Smooth muscle cell (in vitro differentiated cells): Measurements from ENCODE around the gene VGLL4. TPM values are rescaled to one million over a fixed set of nuclear protein-coding genes. Genes with fewer than 3 reads are reported as not detected.

ENCODE experiments used
- DNase-seq: peaks from one replicate; lab custom pipeline; 2025; ENCODE audit not compliant: unreplicated experiment; lab: John Stamatoyannopoulos, UW
- H2AFZ ChIP-seq: fragments of 200-600 bp; sonication (generic); 2 replicates; pipeline ENCODE4 v1.6.0; 2016; ENCODE audit warnings: antibody characterized with exemption, low read depth, mild to moderate bottlenecking
- H3F3A ChIP-seq: fragments of 200-600 bp; sonication (generic); 2 replicates; pipeline ENCODE4 v1.6.0; 2017; ENCODE audit warnings: antibody characterized with exemption, low read depth
- H3K27ac ChIP-seq: fragments of 200-600 bp; sonication (generic); 2 replicates; pipeline ENCODE4 v1.5.1; 2016; ENCODE audit warnings: low read depth, mild to moderate bottlenecking
- H3K27me3 ChIP-seq: fragments of 200-600 bp; sonication (generic); 2 replicates; pipeline ENCODE4 v1.6.1; 2016; ENCODE audit warnings: low read depth, mild to moderate bottlenecking
- H3K36me3 ChIP-seq: fragments of 200-600 bp; sonication (generic); 2 replicates; pipeline ENCODE4 v1.5.1; 2016; ENCODE audit warnings: low read depth
- H3K4me1 ChIP-seq: fragments of 200-600 bp; sonication (generic); 2 replicates; pipeline ENCODE4 v1.5.1; 2016; ENCODE audit warnings: low read depth
- H3K4me2 ChIP-seq: fragments of 200-600 bp; sonication (generic); 2 replicates; pipeline ENCODE4 v1.6.0; 2016; ENCODE audit warnings: mild to moderate bottlenecking
- H3K4me3 ChIP-seq: fragments of 200-600 bp; sonication (generic); 2 replicates; pipeline ENCODE4 v1.5.1; 2016; ENCODE audit warnings: mild to moderate bottlenecking
- H3K79me2 ChIP-seq: fragments of 200-600 bp; sonication (generic); 2 replicates; pipeline ENCODE4 v1.6.0; 2016; ENCODE audit warnings: low read depth, mild to moderate bottlenecking
- H3K9ac ChIP-seq: fragments of 200-600 bp; sonication (generic); 2 replicates; pipeline ENCODE4 v1.6.0; 2016; ENCODE audit warnings: low read depth
- H3K9me3 ChIP-seq: fragments of 200-600 bp; sonication (generic); replicated peaks from 2 replicates; pipeline ENCODE4 v1.5.1; 2016; ENCODE audit warnings: low read depth
- H4K20me1 ChIP-seq: fragments of 200-600 bp; sonication (generic); 2 replicates; pipeline ENCODE4 v1.6.0; 2016; ENCODE audit warnings: low read depth
- WGBS: methylation state at CpG from one replicate; pipeline ENCODE4 v1.1.7; 2016; ENCODE audit warnings: low lambda C conversion rate; 5-methylcytosine and 5-hydroxymethylcytosine counted together
- polyA plus RNA-seq: library from polyadenylated mRNA; unstranded; fragments of >200 nt; fragmentation: Nextera tagmentation; extraction: Ambion mirVana; gene quantifications from 2 replicates; pipeline ENCODE4 v1.2.1, GENCODE V29; 2016
- total RNA-seq: library from RNA; depleted of rRNA; stranded (reverse); fragments of >200 nt; gene quantifications from 2 replicates; pipeline ENCODE4 v1.2.3, GENCODE V29; 2014
- TF ChIP-seq, protein P1 (sequence below): fragments of 200-600 bp; sonication (generic); IDR thresholded peaks from 2 replicates; pipeline ENCODE4 v1.5.1; 2017; ENCODE audit warnings: borderline replicate concordance, mild to moderate bottlenecking, antibody characterized with exemption; ENCODE audit not compliant: insufficient read depth, poor library complexity, severe bottlenecking

VGLL4 gene
- total and polyA plus RNA-seq, 2 experiments from 2014 or later: 72.0 to 109 TPM

DNA sequence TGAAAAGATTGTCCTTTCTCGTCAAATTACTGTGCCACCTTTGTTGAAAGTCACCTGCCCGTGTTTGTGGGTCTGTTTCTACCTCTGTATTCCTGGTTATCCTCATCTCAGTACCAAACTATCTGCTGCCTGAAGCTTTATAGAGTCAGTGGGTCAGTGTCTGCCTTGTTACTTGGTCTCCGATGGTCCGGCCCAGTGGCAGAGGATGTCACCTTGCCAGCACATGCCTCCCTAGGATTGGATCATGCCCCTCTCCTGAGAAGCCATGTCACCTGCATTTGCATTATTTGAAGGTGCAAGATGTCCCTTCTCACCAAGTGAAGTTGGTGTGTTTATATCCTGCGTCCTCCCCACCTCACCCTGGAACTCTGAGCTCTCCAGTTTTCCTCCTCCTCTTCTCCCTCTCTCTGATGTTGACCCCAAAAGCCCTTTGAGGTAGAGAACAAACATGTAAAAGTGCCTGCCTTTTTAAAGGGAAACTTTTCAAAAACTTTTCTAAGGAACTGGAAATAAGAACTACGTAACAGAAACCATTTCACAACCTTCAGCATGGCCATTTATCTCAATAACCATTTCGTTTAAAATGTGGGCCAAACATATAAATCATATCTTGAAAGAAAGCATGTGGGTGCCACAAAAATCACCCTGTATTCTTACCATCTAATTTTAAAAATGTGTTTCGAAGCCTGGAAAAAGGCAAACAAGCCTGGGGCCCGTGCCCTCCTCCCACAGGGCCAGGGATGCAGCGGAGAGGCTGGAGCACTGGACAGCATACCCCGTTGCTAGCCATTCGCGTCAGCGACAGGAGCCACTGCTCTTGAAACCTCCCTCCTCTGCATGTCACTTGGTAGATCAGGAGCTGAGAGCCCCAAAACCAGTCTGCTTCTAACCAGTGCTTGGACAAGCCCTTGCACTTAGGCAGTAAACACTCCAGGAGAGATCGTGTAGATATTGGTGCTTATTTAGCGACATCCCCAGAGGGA, 102.1 kb downstream of the VGLL4 start:
- no peak overlapping the region for H3K9ac ChIP-seq
- no peak for DNase-seq
- H3K4me3 ChIP-seq: no peak overlapping the region
- no peaks in the 10 kb centered on the region for H3K79me2 ChIP-seq
- H3K27me3 ChIP-seq: no peaks in the 10 kb centered on the region
- no peaks in the 10 kb centered on the region for H3K36me3 ChIP-seq
- no peaks in the 10 kb centered on the region for H3F3A ChIP-seq
- H3K4me2 ChIP-seq: no peak overlapping the region
- no peaks in the 10 kb centered on the region for H4K20me1 ChIP-seq
- peaks cover 6% of the 10 kb centered on the region for H3K4me1 ChIP-seq
- 87% methylated on average over 16 of the region's 16 CpGs for WGBS
- TF ChIP-seq, protein P1, sequence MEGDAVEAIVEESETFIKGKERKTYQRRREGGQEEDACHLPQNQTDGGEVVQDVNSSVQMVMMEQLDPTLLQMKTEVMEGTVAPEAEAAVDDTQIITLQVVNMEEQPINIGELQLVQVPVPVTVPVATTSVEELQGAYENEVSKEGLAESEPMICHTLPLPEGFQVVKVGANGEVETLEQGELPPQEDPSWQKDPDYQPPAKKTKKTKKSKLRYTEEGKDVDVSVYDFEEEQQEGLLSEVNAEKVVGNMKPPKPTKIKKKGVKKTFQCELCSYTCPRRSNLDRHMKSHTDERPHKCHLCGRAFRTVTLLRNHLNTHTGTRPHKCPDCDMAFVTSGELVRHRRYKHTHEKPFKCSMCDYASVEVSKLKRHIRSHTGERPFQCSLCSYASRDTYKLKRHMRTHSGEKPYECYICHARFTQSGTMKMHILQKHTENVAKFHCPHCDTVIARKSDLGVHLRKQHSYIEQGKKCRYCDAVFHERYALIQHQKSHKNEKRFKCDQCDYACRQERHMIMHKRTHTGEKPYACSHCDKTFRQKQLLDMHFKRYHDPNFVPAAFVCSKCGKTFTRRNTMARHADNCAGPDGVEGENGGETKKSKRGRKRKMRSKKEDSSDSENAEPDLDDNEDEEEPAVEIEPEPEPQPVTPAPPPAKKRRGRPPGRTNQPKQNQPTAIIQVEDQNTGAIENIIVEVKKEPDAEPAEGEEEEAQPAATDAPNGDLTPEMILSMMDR: no peak
- no peaks in the 10 kb centered on the region for H3K9me3 ChIP-seq
- H3K27ac ChIP-seq: no peak overlapping the region
- no peak overlapping the region for H2AFZ ChIP-seq

DNA sequence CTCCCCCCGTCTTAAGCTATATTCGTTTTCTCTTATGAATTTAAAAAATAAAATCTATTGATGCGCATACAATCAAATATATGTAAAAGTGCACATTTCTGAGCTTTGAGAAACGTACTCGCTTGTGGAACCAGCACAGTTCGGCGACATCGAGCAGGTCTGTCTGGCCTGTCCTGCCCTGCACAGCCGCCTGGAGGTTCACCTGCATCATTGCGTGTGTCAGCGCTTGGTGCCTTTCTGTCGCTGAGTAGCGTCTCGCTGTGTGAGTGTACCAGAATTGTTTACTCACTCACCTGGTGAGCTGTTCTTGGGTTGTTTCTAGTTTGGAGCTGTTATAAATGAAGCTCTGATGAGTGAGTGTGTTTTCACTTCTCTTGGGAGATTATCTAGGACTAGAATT, 104.0 kb downstream of the VGLL4 start:
- no peak for DNase-seq
- WGBS: 79% methylated on average over 14 of the region's 14 CpGs
- H3K4me2 ChIP-seq: no peak overlapping the region
- peaks cover 2% of the 10 kb centered on the region for H3K4me1 ChIP-seq
- H3K27me3 ChIP-seq: no peaks in the 10 kb centered on the region
- H3F3A ChIP-seq: no peaks in the 10 kb centered on the region
- H3K27ac ChIP-seq: no peak overlapping the region
- TF ChIP-seq, protein P1: no peak
- no peaks in the 10 kb centered on the region for H4K20me1 ChIP-seq
- no peak overlapping the region for H2AFZ ChIP-seq
- H3K36me3 ChIP-seq: no peaks in the 10 kb centered on the region
- no peaks in the 10 kb centered on the region for H3K9me3 ChIP-seq
- H3K9ac ChIP-seq: no peak overlapping the region
- H3K4me3 ChIP-seq: no peak overlapping the region
- no peaks in the 10 kb centered on the region for H3K79me2 ChIP-seq

DNA sequence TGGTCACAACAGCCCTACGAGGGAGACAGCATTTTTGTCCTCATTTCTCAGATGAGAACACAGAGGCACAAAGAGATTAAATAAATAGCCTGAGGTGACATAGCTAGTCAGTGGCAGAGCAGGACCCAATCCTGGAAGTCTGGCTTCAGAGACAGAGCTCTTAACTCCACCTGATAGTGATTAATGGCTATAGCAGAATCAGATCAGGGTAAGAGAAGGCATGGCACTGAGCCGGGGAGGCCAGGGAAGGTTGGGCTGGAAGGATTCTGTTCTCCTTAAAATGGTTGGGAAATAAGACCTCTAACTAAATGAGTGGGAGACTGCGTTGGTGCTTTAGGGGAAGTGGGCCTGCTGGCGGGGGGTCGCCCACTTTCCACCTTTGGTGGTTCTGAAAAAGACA, 104.5 kb downstream of the VGLL4 start:
- Histone ChIP-seq H3K4me1 (no peaks in the 10 kb centered on the region), H3K27ac (no peak overlapping the region), H3K36me3 (no peaks in the 10 kb centered on the region), H3K4me3 (no peak overlapping the region), H3K4me2 (no peak overlapping the region), H2AFZ (no peak overlapping the region), H3F3A (no peaks in the 10 kb centered on the region), H4K20me1 (no peaks in the 10 kb centered on the region), H3K9me3 (no peaks in the 10 kb centered on the region), H3K27me3 (no peaks in the 10 kb centered on the region), H3K79me2 (no peaks in the 10 kb centered on the region), H3K9ac (no peak overlapping the region)
- TF ChIP-seq, protein P1: no peak
- DNase-seq: no peak
- 83% methylated on average over 5 of the region's 5 CpGs for WGBS

DNA sequence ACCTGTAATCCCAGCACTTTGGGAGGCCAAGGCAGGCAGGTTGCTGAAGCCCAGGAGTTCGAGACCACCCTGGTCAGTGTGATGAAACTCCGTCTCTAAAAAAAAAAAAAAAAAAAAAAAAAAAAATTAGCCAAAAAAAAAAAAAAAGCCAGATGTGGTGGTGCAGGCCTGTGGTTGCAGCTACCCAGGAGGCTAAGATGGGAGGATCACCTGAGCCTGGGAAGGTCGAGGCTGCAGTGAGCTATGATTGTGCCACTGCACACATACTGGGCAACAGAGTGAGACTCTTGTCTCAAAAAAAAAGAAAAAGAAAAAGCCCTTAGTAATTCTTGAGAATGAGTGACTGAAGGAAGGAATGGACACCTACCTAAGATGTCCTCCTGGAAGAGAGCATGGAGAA, 105.1 kb downstream of the VGLL4 start:
- Histone ChIP-seq H3F3A (no peaks in the 10 kb centered on the region), H3K27ac (no peak overlapping the region), H3K9ac (no peak overlapping the region), H3K4me1 (no peaks in the 10 kb centered on the region), H3K4me3 (no peak overlapping the region), H3K79me2 (no peaks in the 10 kb centered on the region), H4K20me1 (no peaks in the 10 kb centered on the region), H3K4me2 (no peak overlapping the region), H3K9me3 (no peaks in the 10 kb centered on the region), H3K36me3 (no peaks in the 10 kb centered on the region), H3K27me3 (no peaks in the 10 kb centered on the region), H2AFZ (no peak overlapping the region)
- TF ChIP-seq, protein P1: no peak
- 89% methylated on average over 3 of the region's 3 CpGs for WGBS
- DNase-seq: no peak
